ENCODE measurements around the gene LIN37.
"Not testable (repeated sequence)": the region's sequence is repeated elsewhere in the genome, so short reads cannot be mapped to it uniquely, and the experiment has no call there.

The LIN37 gene

GRCh38 chr19:35790981-35791813 lies 42.8 kb downstream of the LIN37 start:
- DNase-seq (ENCODE audit: low spot score): no peak

GRCh38 chr19:35791814-35792279 lies 43.5 kb downstream of the LIN37 start:
- no peak for DNase-seq (ENCODE audit: low spot score)

GRCh38 chr19:35792312-35792711 lies 43.9 kb downstream of the LIN37 start:
- DNase-seq (ENCODE audit: low spot score): no peak

- no peak for DNase-seq (ENCODE audit: low spot score)
Observed at GRCh38 chr19:35792888-35793287, 44.5 kb downstream of the LIN37 start.

GRCh38 chr19:35793381-35794165 lies 45.2 kb downstream of the LIN37 start:
- no peak for DNase-seq (ENCODE audit: low spot score)

GRCh38 chr19:35795564-35795963 lies 47.2 kb downstream of the LIN37 start:
- DNase-seq (ENCODE audit: low spot score): not testable (repeated sequence)

GRCh38 chr19:35796645-35797542 lies 48.5 kb downstream of the LIN37 start:
- DNase-seq (ENCODE audit: low spot score): no peak

- no peak for DNase-seq (ENCODE audit: low spot score)
Observed at GRCh38 chr19:35797663-35798062, 49.3 kb downstream of the LIN37 start.

- no peak for DNase-seq (ENCODE audit: low spot score)
Observed at GRCh38 chr19:35801828-35802227, 53.5 kb downstream of the LIN37 start.

Measured in LoVo (cell line).